Forelimb muscle (tissue), 1 donor: ENCODE measurements around the gene COL9A3. TPM values are rescaled to one million over a fixed set of nuclear protein-coding genes. Genes with fewer than 3 reads are reported as not detected.

ENCODE experiments used
- DNase-seq: peaks from one replicate; pipeline ENCODE4 v3.0.0-alpha.2; 2013; ENCODE audit warnings: low read depth
- polyA plus RNA-seq: library from polyadenylated mRNA; unstranded; fragments of 120-200 nt; gene quantifications from one replicate; pipeline ENCODE4 v1.2.1, GENCODE V29; 2013; ENCODE audit not compliant: insufficient read length

Gene COL9A3
- 6.1 TPM for polyA plus RNA-seq

GRCh38 chr20:62816884-62817873 lies at the start of gene COL9A3:
COL9A3 (plus strand) TSS chr20:62817050; CDS start chr20:62817065, 15 bp downstream.
- no peak for DNase-seq

GRCh38 chr20:62768234-62768546 lies 48.7 kb upstream of the COL9A3 start:
- DNase-seq: no peak

- DNase-seq: no peak
Observed at GRCh38 chr20:62768551-62769287, 48.1 kb upstream of the COL9A3 start.

GRCh38 chr20:62769346-62770071 lies 47.3 kb upstream of the COL9A3 start:
- no peak for DNase-seq

GRCh38 chr20:62770111-62770910 lies 46.5 kb upstream of the COL9A3 start:
- no peak for DNase-seq

- no peak for DNase-seq
Observed at GRCh38 chr20:62770916-62771315, 45.9 kb upstream of the COL9A3 start.

- no peak for DNase-seq
Observed at GRCh38 chr20:62771396-62772102, 45.3 kb upstream of the COL9A3 start.

- no peak for DNase-seq
Observed at GRCh38 chr20:62772103-62772611, 44.7 kb upstream of the COL9A3 start.

- no peak for DNase-seq
Observed at GRCh38 chr20:62772619-62772989, 44.2 kb upstream of the COL9A3 start.

GRCh38 chr20:62772990-62773844 lies 43.6 kb upstream of the COL9A3 start:
- DNase-seq: no peak

- DNase-seq: no peak
Observed at GRCh38 chr20:62773845-62774714, 42.8 kb upstream of the COL9A3 start.

GRCh38 chr20:62774762-62775161 lies 42.1 kb upstream of the COL9A3 start:
- no peak for DNase-seq

GRCh38 chr20:62775206-62775605 lies 41.6 kb upstream of the COL9A3 start:
- DNase-seq: no peak

- DNase-seq: no peak
Observed at GRCh38 chr20:62776035-62776691, 40.7 kb upstream of the COL9A3 start.

- no peak for DNase-seq
Observed at GRCh38 chr20:62776692-62777527, 39.9 kb upstream of the COL9A3 start.

GRCh38 chr20:62777528-62777830 lies 39.4 kb upstream of the COL9A3 start:
- DNase-seq: no peak

- DNase-seq: no peak
Observed at GRCh38 chr20:62778058-62778457, 38.8 kb upstream of the COL9A3 start.
